CD14-positive monocyte (primary cell): Measurements from ENCODE around the gene TMEM45A. TPM values are rescaled to one million over a fixed set of nuclear protein-coding genes. Genes with fewer than 3 reads are reported as not detected.

Source experiments
- DNase-seq, 3 donors: peaks; one replicate each; pipeline ENCODE4 v3.0.0-alpha.2; 2011 to 2022
- H2AFZ ChIP-seq: 2 replicates; pipeline ENCODE4 v1.6.0; 2012; ENCODE audit warnings: mild to moderate bottlenecking, low read depth, low read length, inconsistent platforms; ENCODE audit not compliant: insufficient read depth, poor library complexity, severe bottlenecking
- H3K27ac ChIP-seq, 2 donors: 1 replicate in 1 of 2; 2 replicates in 1 of 2; pipeline ENCODE4 v1.5.1; 2012 to 2013; ENCODE audit warnings: low read length in 2 of 2, control low read depth in 1 of 2, inconsistent platforms in 1 of 2, low read depth in 1 of 2, mild to moderate bottlenecking in 1 of 2
- H3K27me3 ChIP-seq, 2 donors: one replicate each; pipeline versions ENCODE4 v1.6.0 to v1.6.1; 2011 to 2013; ENCODE audit warnings: low read length in 2 of 2; ENCODE audit not compliant: control insufficient read depth in 2 of 2, insufficient read depth in 2 of 2
- H3K36me3 ChIP-seq, 2 donors: replicated peaks in 1 of 2; 1 replicate in 1 of 2; 2 replicates in 1 of 2; pipeline versions ENCODE4 v1.5.1 to v1.6.1; 2012 to 2013; ENCODE audit warnings: low read length in 2 of 2, control low read depth in 1 of 2, inconsistent platforms in 1 of 2, mild to moderate bottlenecking in 1 of 2; ENCODE audit not compliant: insufficient read depth in 2 of 2, control insufficient read depth in 1 of 2
- H3K4me1 ChIP-seq, 2 donors: 1 replicate in 1 of 2; 2 replicates in 1 of 2; pipeline versions ENCODE4 v1.5.1 to v1.6.1; 2012 to 2013; ENCODE audit warnings: low read length in 2 of 2, control low read depth in 1 of 2, inconsistent platforms in 1 of 2, mild to moderate bottlenecking in 1 of 2, moderate library complexity in 1 of 2; ENCODE audit not compliant: insufficient read depth in 2 of 2, control insufficient read depth in 1 of 2
- H3K4me2 ChIP-seq: replicated peaks from 2 replicates; pipeline ENCODE3; 2012; ENCODE audit warnings: low read length, moderate library complexity, mild to moderate bottlenecking; ENCODE audit not compliant: poor library complexity, severe bottlenecking; ENCODE audit errors: extremely low read depth
- H3K4me3 ChIP-seq, 3 experiments: fragments of 200-600 bp in 1 of 3; sonication (generic) in 1 of 3; replicated peaks in 1 of 3; 1 replicate in 2 of 3; 2 replicates in 1 of 3; pipeline ENCODE4 v1.5.1; 2011 to 2013; ENCODE audit warnings: low read length in 3 of 3, mild to moderate bottlenecking in 3 of 3, control low read depth in 2 of 3, low read depth in 2 of 3, inconsistent platforms in 1 of 3, moderate library complexity in 1 of 3
- H3K79me2 ChIP-seq: 2 replicates; pipeline ENCODE4 v1.6.0; 2012; ENCODE audit warnings: mild to moderate bottlenecking, control low read depth, inconsistent platforms, low read length, moderate library complexity; ENCODE audit not compliant: insufficient read depth
- H3K9ac ChIP-seq: 2 replicates; pipeline ENCODE4 v1.6.0; 2017; ENCODE audit warnings: low read length, mild to moderate bottlenecking; ENCODE audit not compliant: insufficient read depth, poor library complexity, severe bottlenecking
- H3K9me3 ChIP-seq, 2 donors: replicated peaks in 1 of 2; 1 replicate in 1 of 2; 2 replicates in 1 of 2; pipeline versions ENCODE4 v1.5.1 to v1.6.1; 2012 to 2013; ENCODE audit warnings: low read length in 2 of 2, control low read depth in 1 of 2; ENCODE audit not compliant: control insufficient read depth in 1 of 2, insufficient read depth in 1 of 2
- H4K20me1 ChIP-seq: 2 replicates; pipeline ENCODE4 v1.6.0; 2012; ENCODE audit warnings: mild to moderate bottlenecking, low read length, control low read depth, moderate library complexity; ENCODE audit not compliant: insufficient read depth
- H3K27ac Mint-ChIP-seq, 7 donors: one replicate each; pipeline ENCODE4 v1.8.0; 2020; ENCODE audit warnings: mild to moderate bottlenecking in 7 of 7, mixed read lengths in 7 of 7, moderate library complexity in 6 of 7, inconsistent platforms in 2 of 7
- H3K27me3 Mint-ChIP-seq, 3 donors: one replicate each; pipeline ENCODE4 v1.8.0; 2021 to 2022; ENCODE audit warnings: low read depth in 3 of 3, mild to moderate bottlenecking in 3 of 3, mixed read lengths in 3 of 3, moderate library complexity in 3 of 3, inconsistent platforms in 1 of 3
- H3K36me3 Mint-ChIP-seq, 2 donors: one replicate each; pipeline ENCODE4 v1.8.0; 2020; ENCODE audit warnings: mixed read lengths in 2 of 2, inconsistent platforms in 1 of 2, mild to moderate bottlenecking in 1 of 2
- H3K4me1 Mint-ChIP-seq: one replicate; pipeline ENCODE4 v1.8.0; 2020; ENCODE audit warnings: mild to moderate bottlenecking, mixed read lengths
- H3K4me3 Mint-ChIP-seq, 2 donors: one replicate each; pipeline ENCODE4 v1.8.0; 2020; ENCODE audit warnings: mild to moderate bottlenecking in 2 of 2, mixed read lengths in 2 of 2, moderate library complexity in 1 of 2
- H3K9me3 Mint-ChIP-seq, 7 donors: one replicate each; pipeline ENCODE4 v1.8.0; 2020 to 2022; ENCODE audit warnings: mixed read lengths in 7 of 7, mild to moderate bottlenecking in 6 of 7, moderate library complexity in 6 of 7, inconsistent platforms in 2 of 7
- WGBS: methylation state at CpG from one replicate; pipeline ENCODE4 v1.1.5; 2013; ENCODE audit warnings: missing lambda C conversion rate; ENCODE audit not compliant: insufficient coverage; 5-methylcytosine and 5-hydroxymethylcytosine counted together
- intact Hi-C, 2 donors: fragments of 100-400 bp; cut with micrococcal nuclease; formaldehyde crosslinking; loops; one replicate each; pipeline versions ENCODE4 v1.15.0 to v1.15.1; 2023
- polyA plus RNA-seq, 3 donors: library from polyadenylated mRNA; depleted of rRNA in 1 of 3; unstranded in 2 of 3; stranded (reverse) in 1 of 3; fragments of 300-500 nt in 2 of 3; fragments of >200 nt in 1 of 3; fragmentation: Illumina TruSeq in 2 of 3; gene quantifications; 1 replicate in 2 of 3; 2 replicates in 1 of 3; pipeline ENCODE4 v1.2.3, GENCODE V29; 2012 to 2021
- TF ChIP-seq, protein P1 (sequence below): fragments of 200-600 bp; IDR thresholded peaks from one replicate; pipeline ENCODE4 v1.8.0; 2022; ENCODE audit warnings: antibody characterized with exemption, mild to moderate bottlenecking

Gene TMEM45A
- polyA plus RNA-seq, 3 donors, result 0.03 to 1.5 (median 0.97) TPM

DNA sequence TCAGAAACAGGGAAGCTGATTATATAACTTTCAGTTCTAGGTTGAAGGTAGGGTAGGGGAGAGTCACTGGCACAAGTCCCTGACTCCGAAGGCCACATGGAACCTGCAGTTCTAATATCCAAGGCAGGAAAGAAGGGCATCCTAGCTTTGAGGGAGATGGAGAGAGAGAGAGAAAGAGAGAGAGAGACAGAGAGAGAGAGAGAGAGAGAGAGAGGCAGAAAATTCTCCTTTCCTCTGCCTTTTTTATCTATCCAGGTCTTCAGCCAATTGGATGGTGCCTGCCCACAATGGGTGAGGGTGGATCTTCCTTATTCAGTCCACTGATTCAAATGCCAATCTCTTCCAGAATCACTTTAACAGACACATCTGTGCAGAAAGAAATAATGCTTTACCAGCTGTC is 35.7 kb upstream of the TMEM45A start:
- H3K79me2 ChIP-seq, result no peaks in the 10 kb centered on the region
- no peaks in the 10 kb centered on the region for H3K36me3 ChIP-seq
- no peaks in the 10 kb centered on the region for H3K9me3 ChIP-seq
- no CpG with 5 or more reads among the region's 1 CpG for WGBS
- H3K4me1 Mint-ChIP-seq, result peaks cover 4% of the 10 kb centered on the region
- no peaks in the 10 kb centered on the region for H3K27me3 Mint-ChIP-seq
- H3K4me1 ChIP-seq, result no peaks in the 10 kb centered on the region
- no peak overlapping the region for H3K4me3 ChIP-seq
- TF ChIP-seq, protein P1, sequence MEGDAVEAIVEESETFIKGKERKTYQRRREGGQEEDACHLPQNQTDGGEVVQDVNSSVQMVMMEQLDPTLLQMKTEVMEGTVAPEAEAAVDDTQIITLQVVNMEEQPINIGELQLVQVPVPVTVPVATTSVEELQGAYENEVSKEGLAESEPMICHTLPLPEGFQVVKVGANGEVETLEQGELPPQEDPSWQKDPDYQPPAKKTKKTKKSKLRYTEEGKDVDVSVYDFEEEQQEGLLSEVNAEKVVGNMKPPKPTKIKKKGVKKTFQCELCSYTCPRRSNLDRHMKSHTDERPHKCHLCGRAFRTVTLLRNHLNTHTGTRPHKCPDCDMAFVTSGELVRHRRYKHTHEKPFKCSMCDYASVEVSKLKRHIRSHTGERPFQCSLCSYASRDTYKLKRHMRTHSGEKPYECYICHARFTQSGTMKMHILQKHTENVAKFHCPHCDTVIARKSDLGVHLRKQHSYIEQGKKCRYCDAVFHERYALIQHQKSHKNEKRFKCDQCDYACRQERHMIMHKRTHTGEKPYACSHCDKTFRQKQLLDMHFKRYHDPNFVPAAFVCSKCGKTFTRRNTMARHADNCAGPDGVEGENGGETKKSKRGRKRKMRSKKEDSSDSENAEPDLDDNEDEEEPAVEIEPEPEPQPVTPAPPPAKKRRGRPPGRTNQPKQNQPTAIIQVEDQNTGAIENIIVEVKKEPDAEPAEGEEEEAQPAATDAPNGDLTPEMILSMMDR, result no peak
- peaks cover 0 to 4% (median 0%) of the 10 kb centered on the region in 7 donors for H3K9me3 Mint-ChIP-seq
- H3K4me3 Mint-ChIP-seq, result no peak overlapping the region
- no peak for DNase-seq
- H3K27me3 ChIP-seq, result no peaks in the 10 kb centered on the region
- no peak overlapping the region for H3K27ac ChIP-seq
- intact Hi-C loops, result no loop called here
- H3K9ac ChIP-seq, result no peak overlapping the region
- H2AFZ ChIP-seq, result peak overlapping the region; percentile 13
- no peaks in the 10 kb centered on the region for H4K20me1 ChIP-seq
- no peak overlapping the region for H3K4me2 ChIP-seq
- no peak overlapping the region for H3K27ac Mint-ChIP-seq
- H3K36me3 Mint-ChIP-seq, result no peaks in the 10 kb centered on the region

DNA sequence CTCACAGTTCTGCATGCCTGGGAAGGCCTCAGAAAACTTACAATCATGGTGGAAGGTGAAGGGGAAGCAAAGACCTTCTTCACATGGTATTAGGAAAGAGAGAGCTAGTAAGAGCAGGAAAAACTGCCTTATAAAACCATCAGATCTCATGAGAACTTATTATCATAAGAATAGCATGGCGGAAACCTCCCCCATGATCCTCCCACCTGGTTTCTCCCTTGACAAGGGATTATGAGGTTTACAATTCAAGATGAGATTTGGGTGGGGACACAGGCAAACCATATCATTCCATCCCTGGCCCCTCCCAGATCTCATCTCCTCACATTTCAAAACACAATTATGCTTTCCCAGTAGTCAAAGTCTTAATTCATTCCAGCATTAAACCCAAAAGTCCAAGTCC is 34.6 kb upstream of the TMEM45A start:
- H3K9ac ChIP-seq, result no peak overlapping the region
- no CpG with 5 or more reads among the region's 1 CpG for WGBS
- no peaks in the 10 kb centered on the region for H3K36me3 ChIP-seq
- no peak overlapping the region for H3K4me3 ChIP-seq
- H3K4me1 Mint-ChIP-seq, result peaks cover 4% of the 10 kb centered on the region
- intact Hi-C loops, result no loop called here
- H2AFZ ChIP-seq, result no peak overlapping the region
- no peaks in the 10 kb centered on the region for H3K27me3 Mint-ChIP-seq
- H3K79me2 ChIP-seq, result no peaks in the 10 kb centered on the region
- H3K27ac ChIP-seq, result no peak overlapping the region
- no peak for DNase-seq
- H3K9me3 Mint-ChIP-seq, result peaks cover 0 to 4% (median 0%) of the 10 kb centered on the region in 7 donors
- no peak overlapping the region for H3K27ac Mint-ChIP-seq
- H3K4me2 ChIP-seq, result no peak overlapping the region
- TF ChIP-seq, protein P1, result no peak
- no peaks in the 10 kb centered on the region for H3K9me3 ChIP-seq
- no peaks in the 10 kb centered on the region for H4K20me1 ChIP-seq
- no peaks in the 10 kb centered on the region for H3K27me3 ChIP-seq
- no peaks in the 10 kb centered on the region for H3K4me1 ChIP-seq
- H3K4me3 Mint-ChIP-seq, result no peak overlapping the region
- H3K36me3 Mint-ChIP-seq, result no peaks in the 10 kb centered on the region
